A673 (cell line): Measurements from ENCODE around the gene ZNF831.

Source experiments
- EZH2 ChIP-seq: fragments of 200-600 bp; sonication (generic); IDR thresholded peaks from 2 replicates; pipeline ENCODE4 v1.6.1; 2017; ENCODE audit warnings: borderline replicate concordance, low read depth, mild to moderate bottlenecking, mixed read lengths, antibody characterized with exemption, low read length; ENCODE audit not compliant: poor library complexity, severe bottlenecking
- TF ChIP-seq, protein P1 (sequence below): fragments of 300-800, 200-600 bp; sonication (generic); conservative IDR thresholded peaks from 2 replicates; pipeline ENCODE4 v1.5.1; 2017; ENCODE audit warnings: low read depth, mild to moderate bottlenecking, antibody characterized with exemption, low read length, moderate library complexity, mixed read lengths

DNA sequence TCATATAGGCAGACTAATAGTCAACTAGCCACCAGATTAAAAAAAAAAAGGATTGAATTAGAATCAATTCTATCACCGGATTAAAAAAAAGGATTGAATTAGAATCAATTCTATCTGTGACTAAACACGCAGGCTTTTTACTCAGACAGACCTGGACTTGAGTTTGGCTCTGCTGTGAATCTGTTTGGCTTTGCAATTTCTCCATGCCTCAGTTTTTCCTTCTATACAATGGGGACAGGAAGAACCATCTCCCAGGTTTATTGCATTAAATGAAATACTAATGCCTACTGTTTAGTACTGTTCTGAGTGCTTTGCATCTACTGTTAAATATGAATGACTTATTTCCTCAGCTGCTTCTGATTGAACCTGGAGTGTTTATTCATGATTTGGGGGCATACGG is 106.8 kb downstream of the ZNF831 start:
- TF ChIP-seq, protein P1, sequence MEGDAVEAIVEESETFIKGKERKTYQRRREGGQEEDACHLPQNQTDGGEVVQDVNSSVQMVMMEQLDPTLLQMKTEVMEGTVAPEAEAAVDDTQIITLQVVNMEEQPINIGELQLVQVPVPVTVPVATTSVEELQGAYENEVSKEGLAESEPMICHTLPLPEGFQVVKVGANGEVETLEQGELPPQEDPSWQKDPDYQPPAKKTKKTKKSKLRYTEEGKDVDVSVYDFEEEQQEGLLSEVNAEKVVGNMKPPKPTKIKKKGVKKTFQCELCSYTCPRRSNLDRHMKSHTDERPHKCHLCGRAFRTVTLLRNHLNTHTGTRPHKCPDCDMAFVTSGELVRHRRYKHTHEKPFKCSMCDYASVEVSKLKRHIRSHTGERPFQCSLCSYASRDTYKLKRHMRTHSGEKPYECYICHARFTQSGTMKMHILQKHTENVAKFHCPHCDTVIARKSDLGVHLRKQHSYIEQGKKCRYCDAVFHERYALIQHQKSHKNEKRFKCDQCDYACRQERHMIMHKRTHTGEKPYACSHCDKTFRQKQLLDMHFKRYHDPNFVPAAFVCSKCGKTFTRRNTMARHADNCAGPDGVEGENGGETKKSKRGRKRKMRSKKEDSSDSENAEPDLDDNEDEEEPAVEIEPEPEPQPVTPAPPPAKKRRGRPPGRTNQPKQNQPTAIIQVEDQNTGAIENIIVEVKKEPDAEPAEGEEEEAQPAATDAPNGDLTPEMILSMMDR: no peak
- no peak for TF ChIP-seq EZH2
